Left ventricle myocardium inferior (tissue), 1 donor: ENCODE measurements around the gene SPATA6. TPM values are rescaled to one million over a fixed set of nuclear protein-coding genes. Genes with fewer than 3 reads are reported as not detected.

Experiments
- DNase-seq: peaks from one replicate; pipeline ENCODE4 v3.0.0-alpha.2; 2020
- H3K27ac ChIP-seq: fragments of 200-600 bp; replicated peaks from 2 replicates; pipeline ENCODE4 v1.8.0; 2021
- H3K27me3 ChIP-seq: fragments of 200-600 bp; 2 replicates; pipeline ENCODE4 v1.8.0; 2021; ENCODE audit warnings: low read depth
- H3K36me3 ChIP-seq: fragments of 200-600 bp; 2 replicates; pipeline ENCODE4 v1.8.0; 2021
- H3K4me1 ChIP-seq: fragments of 200-600 bp; 2 replicates; pipeline ENCODE4 v1.8.0; 2021
- H3K4me3 ChIP-seq: fragments of 200-600 bp; 2 replicates; pipeline ENCODE4 v1.8.0; 2021; ENCODE audit warnings: mild to moderate bottlenecking, moderate library complexity
- H3K9me3 ChIP-seq: fragments of 200-600 bp; replicated peaks from 2 replicates; pipeline ENCODE4 v1.8.0; 2021
- intact Hi-C: fragments of 100-400 bp; cut with micrococcal nuclease; formaldehyde crosslinking; loops from one replicate; pipeline ENCODE4 v1.11.0; 2022
- total RNA-seq: library from RNA; stranded (reverse); fragmentation: NEBNext Ultra II Directional; extraction: Animal tissue kit (Norgen Biotek cat#: 25700); gene quantifications from one replicate; pipeline ENCODE4 v1.2.1, GENCODE V29; 2021
- TF ChIP-seq, protein P1 (sequence below): fragments of 200-600 bp; IDR thresholded peaks from 2 replicates; pipeline ENCODE4 v1.8.0; 2021; ENCODE audit warnings: antibody characterized with exemption, mild to moderate bottlenecking, borderline replicate concordance
- donor health status: DM: no; HTN: yes; CAD: no; lungs with severe emphysema.

Gene SPATA6
- total RNA-seq, 1 donor from 2014 or later: 9.3 TPM

DNA sequence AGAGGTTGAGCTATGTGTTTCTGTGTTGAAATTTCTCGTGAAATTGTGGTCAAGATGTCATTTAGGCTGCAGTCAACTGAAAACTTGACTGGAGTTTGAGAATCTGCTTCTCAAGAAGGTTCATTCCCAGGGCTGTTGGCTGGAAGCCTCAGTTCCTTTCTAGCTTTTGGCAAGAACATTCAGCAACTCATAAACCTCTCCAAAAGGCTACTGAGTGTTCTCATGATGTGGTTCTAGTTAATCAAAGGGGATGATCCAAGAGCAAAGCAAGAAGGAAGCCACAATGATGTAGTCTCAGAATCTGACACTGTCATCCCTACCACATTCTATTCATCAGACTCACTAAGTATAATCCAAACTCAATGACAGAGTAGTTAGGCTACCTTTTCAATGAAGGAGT, 66.6 kb downstream of the SPATA6 start:
- no peak overlapping the region for H3K27ac ChIP-seq
- no peak for DNase-seq
- TF ChIP-seq, protein P1, sequence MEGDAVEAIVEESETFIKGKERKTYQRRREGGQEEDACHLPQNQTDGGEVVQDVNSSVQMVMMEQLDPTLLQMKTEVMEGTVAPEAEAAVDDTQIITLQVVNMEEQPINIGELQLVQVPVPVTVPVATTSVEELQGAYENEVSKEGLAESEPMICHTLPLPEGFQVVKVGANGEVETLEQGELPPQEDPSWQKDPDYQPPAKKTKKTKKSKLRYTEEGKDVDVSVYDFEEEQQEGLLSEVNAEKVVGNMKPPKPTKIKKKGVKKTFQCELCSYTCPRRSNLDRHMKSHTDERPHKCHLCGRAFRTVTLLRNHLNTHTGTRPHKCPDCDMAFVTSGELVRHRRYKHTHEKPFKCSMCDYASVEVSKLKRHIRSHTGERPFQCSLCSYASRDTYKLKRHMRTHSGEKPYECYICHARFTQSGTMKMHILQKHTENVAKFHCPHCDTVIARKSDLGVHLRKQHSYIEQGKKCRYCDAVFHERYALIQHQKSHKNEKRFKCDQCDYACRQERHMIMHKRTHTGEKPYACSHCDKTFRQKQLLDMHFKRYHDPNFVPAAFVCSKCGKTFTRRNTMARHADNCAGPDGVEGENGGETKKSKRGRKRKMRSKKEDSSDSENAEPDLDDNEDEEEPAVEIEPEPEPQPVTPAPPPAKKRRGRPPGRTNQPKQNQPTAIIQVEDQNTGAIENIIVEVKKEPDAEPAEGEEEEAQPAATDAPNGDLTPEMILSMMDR: no peak
- no peaks in the 10 kb centered on the region for H3K9me3 ChIP-seq
- H3K36me3 ChIP-seq: peaks cover 9% of the 10 kb centered on the region
- intact Hi-C loops: no loop called here
- peaks cover 6% of the 10 kb centered on the region for H3K4me1 ChIP-seq
- H3K4me3 ChIP-seq: no peak overlapping the region
- no peaks in the 10 kb centered on the region for H3K27me3 ChIP-seq

DNA sequence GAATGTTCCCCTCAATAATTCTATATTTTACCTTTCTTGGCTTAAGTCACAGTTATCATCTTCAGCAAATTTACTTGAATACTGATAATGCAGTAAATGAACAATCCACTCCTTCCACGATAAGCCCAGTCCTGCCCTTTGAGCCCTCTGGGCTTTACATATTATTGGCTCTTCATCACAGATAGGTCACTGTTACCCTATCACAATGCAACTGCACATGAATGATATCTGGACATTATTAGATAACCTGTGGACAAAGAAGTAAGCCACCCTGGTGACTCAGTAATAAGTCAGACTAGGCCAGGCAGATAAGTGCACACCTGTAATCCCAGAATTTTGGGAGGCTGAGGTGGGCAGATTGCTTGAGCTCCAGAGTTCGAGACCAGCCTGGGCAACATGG, 69.4 kb downstream of the SPATA6 start:
- Histone ChIP-seq H3K4me1 (peaks cover 5% of the 10 kb centered on the region), H3K27me3 (no peaks in the 10 kb centered on the region), H3K9me3 (no peaks in the 10 kb centered on the region), H3K4me3 (no peak overlapping the region), H3K27ac (no peak overlapping the region), H3K36me3 (peaks cover 13% of the 10 kb centered on the region)
- DNase-seq: no peak
- intact Hi-C loops: no loop called here
- TF ChIP-seq, protein P1: no peak

DNA sequence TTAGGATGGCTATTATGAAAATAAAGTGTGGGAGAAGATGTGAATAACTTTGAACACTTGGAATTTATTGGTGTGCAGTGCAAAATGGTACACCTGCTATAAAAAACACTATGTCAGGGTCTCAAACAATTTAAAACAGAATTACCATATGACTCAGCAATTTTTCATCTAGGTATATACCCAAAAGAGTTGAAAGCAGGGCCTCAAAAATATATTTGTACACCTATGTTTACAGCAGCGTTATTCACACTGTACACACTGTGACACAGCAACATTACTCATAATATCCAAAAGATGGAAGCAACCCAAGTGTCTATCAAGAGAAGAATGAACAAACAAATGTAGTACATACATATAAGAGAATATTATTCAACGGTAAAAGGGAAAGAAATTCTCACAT, 75.8 kb downstream of the SPATA6 start:
- TF ChIP-seq, protein P1: no peak
- DNase-seq: no peak
- Histone ChIP-seq H3K27ac (no peak overlapping the region), H3K4me3 (no peak overlapping the region), H3K27me3 (no peaks in the 10 kb centered on the region), H3K4me1 (no peaks in the 10 kb centered on the region), H3K36me3 (peaks cover 13% of the 10 kb centered on the region), H3K9me3 (no peaks in the 10 kb centered on the region)
- intact Hi-C loops: no loop called here

DNA sequence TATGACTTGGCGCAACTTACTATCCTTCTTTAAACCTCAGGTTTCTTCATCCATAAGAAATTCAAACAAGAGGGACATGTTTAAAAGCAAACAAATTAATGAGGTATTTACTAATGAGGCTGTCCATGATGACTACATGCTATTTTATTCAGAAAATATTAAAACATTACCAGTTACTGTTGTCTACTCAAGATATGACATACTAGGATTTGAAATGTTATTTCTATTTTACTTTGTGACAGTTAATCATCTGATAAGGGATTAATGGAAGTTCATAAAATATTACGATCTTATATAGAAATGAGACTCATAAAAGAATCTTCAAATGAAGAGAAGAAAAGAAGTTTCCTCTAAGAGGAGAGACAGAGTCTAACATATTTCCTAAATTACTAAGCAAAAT, 80.1 kb downstream of the SPATA6 start:
- peaks cover 3% of the 10 kb centered on the region for H3K36me3 ChIP-seq
- TF ChIP-seq, protein P1: no peak
- H3K27me3 ChIP-seq: no peaks in the 10 kb centered on the region
- no peaks in the 10 kb centered on the region for H3K4me1 ChIP-seq
- DNase-seq: no peak
- H3K9me3 ChIP-seq: no peaks in the 10 kb centered on the region
- H3K27ac ChIP-seq: no peak overlapping the region
- intact Hi-C loops: no loop called here
- no peak overlapping the region for H3K4me3 ChIP-seq

DNA sequence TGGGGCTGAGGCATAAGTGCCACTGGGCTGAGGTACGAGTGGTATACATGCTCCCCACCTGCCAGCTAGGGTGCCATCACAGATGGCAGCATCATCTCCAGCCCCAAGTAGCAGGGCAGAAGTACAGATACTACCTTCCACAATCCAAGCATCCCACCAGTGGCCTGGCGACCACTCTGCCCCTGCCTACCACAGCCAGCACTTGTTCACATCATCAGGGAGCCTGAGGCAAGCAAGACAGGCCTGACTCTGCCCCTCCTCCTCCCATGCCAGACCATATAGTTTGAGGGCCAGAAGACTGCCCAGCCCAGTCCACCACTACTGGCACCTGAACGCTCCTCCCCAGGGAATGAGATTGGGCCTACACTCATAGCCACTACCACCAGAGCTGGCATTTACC, 84.6 kb downstream of the SPATA6 start:
- TF ChIP-seq, protein P1: no peak
- intact Hi-C loops: no loop called here
- H3K27ac ChIP-seq: no peak overlapping the region

DNA sequence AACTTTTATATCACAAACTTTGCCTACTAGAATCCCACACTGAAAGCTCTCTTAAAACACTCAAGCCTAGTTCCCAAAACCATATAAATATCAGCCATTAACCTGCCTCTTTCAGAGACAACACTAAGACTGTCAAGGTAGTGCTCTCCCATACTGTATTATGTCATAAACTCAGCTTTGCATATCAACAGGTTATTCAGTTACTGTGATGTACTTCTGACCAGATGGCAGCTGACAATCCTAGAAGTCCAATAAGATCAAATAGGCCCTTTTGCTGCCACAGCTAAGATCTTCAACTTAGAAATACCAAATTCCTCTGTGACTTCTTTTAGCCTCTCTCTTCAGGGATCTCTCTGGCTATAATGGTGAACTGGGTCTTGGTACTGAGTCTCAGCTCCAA, 97.2 kb downstream of the SPATA6 start:
- Histone ChIP-seq H3K36me3 (peaks cover 48% of the 10 kb centered on the region), H3K27me3 (no peaks in the 10 kb centered on the region), H3K9me3 (peaks cover 17% of the 10 kb centered on the region), H3K4me1 (no peaks in the 10 kb centered on the region), H3K4me3 (no peak overlapping the region), H3K27ac (no peak overlapping the region)
- TF ChIP-seq, protein P1: no peak
- no peak for DNase-seq
- intact Hi-C loops: no loop called here

More for the DNA sequence above, 84.6 kb downstream of the SPATA6 start:
- H3K9me3 ChIP-seq: no peaks in the 10 kb centered on the region
- no peak for DNase-seq
- H3K4me3 ChIP-seq: no peak overlapping the region
- no peaks in the 10 kb centered on the region for H3K36me3 ChIP-seq
- no peaks in the 10 kb centered on the region for H3K4me1 ChIP-seq
- no peaks in the 10 kb centered on the region for H3K27me3 ChIP-seq
